ENCODE data around the gene RAPGEF6. TPM values are rescaled to one million over a fixed set of nuclear protein-coding genes. Genes with fewer than 3 reads are reported as not detected.
"Not testable (repeated sequence)": the region's sequence is repeated elsewhere in the genome, so short reads cannot be mapped to it uniquely, and the experiment has no call there.

RAPGEF6 gene
- polyA plus RNA-seq, 4 donors: 13.5 to 18.5 (median 15.4) TPM

- no peak for DNase-seq (ENCODE audit: low read depth in 4 of 4, low spot score in 2 of 4)
These were observed 25.3 kb downstream of the RAPGEF6 start for GRCh38 chr5:131609774-131610173.

GRCh38 chr5:131608597-131608996, 26.4 kb downstream of the RAPGEF6 start:
- DNase-seq (ENCODE audit: low read depth in 4 of 4, low spot score in 2 of 4): no peak

DNA sequence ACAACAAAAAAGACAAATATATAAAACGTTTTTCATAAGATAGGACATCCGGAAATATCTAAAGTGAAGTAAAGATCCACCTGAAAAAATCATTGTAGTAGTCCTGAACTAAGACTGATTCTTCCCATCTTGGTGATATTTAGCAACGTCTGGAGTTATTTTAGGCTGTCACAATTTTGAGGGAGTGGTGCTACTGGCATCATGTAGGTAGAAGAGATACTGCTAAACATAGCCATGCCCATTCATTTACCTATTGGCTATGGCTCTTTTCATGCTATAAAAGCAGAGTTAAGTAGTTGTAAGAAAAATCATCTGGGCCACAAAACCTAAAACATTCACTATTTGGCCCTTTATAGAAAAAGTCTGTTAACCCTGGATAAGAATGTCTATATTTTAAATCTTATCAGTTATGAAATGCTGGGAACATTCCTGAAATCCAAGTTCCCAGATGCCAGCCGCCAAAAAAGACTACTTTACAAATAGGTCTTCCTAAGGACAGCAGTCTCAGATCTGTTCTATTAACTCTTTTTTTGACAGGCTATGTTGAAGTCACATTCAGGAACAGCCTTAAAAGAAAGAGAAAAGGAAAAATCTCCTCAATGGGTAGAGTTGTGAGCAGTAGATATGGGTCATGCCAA, 27.0 kb downstream of the RAPGEF6 start:
- no peak for DNase-seq (ENCODE audit: low read depth in 4 of 4, low spot score in 2 of 4)

DNA sequence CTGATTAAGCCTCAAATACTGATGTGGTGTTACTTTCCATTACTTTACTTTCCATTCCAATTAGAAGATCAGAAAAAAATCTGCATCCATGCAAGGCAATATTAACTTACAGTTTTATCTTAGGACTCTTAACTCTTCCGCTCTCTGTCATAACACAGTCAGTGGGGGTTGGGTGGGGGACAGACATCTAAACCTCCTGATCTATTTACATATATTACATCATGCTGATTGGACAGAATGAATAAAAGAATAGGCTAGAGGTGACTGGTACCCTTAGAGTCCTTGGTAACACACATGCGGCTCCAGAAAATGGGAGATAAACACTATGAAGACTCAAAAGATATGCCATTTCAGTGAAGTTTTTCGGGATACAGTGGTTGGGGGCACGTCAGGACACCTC, 27.6 kb downstream of the RAPGEF6 start:
- DNase-seq (ENCODE audit: low read depth in 4 of 4, low spot score in 2 of 4): no peak

GRCh38 chr5:131605086-131605485, 29.9 kb downstream of the RAPGEF6 start:
- DNase-seq (ENCODE audit: low read depth in 4 of 4, low spot score in 2 of 4): no peak

GRCh38 chr5:131595088-131596033, 39.7 kb downstream of the RAPGEF6 start:
- no peak for DNase-seq (ENCODE audit: low read depth in 4 of 4, low spot score in 2 of 4)

DNA sequence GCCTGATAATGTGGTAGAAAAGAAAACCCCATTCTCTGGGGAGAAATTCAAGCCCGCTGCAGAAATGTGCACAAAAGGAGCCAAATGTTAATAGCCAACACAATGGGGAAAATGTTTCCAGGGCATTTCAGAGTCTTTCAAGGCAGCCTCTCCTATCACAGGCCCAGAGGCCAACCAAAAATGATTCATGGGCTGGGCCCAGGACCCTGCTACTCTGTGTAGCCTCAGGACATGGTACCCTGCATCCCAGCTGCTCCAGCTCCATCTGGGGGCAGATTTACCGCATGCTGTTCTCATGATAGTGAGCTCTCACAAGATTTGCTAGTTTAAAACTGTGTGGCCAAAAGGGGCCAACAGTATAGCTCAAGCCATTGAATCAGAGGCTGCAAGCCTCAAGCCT, 41.1 kb downstream of the RAPGEF6 start:
- DNase-seq (ENCODE audit: low read depth in 4 of 4, low spot score in 2 of 4): no peak

DNA sequence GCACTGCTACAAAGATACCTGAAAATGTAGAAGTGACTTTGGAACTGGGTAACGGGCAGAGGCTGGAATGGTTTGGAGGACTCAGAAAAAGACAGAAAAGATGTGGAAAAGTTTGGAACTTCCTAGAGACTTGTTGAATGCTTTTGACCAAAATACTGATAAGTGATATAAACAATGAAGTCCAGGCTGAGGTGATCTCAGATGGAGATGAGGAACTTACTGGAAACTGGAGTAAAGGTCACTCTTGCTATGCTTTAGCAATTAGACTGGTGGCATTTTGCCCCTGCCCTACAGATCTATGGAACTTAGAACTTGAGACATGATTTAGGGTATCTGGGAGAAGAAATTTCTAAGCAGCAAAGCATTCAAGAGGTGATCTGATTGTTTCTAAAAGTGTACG, 41.6 kb downstream of the RAPGEF6 start:
- not testable (repeated sequence) for DNase-seq (ENCODE audit: low read depth in 4 of 4, low spot score in 2 of 4)

DNA sequence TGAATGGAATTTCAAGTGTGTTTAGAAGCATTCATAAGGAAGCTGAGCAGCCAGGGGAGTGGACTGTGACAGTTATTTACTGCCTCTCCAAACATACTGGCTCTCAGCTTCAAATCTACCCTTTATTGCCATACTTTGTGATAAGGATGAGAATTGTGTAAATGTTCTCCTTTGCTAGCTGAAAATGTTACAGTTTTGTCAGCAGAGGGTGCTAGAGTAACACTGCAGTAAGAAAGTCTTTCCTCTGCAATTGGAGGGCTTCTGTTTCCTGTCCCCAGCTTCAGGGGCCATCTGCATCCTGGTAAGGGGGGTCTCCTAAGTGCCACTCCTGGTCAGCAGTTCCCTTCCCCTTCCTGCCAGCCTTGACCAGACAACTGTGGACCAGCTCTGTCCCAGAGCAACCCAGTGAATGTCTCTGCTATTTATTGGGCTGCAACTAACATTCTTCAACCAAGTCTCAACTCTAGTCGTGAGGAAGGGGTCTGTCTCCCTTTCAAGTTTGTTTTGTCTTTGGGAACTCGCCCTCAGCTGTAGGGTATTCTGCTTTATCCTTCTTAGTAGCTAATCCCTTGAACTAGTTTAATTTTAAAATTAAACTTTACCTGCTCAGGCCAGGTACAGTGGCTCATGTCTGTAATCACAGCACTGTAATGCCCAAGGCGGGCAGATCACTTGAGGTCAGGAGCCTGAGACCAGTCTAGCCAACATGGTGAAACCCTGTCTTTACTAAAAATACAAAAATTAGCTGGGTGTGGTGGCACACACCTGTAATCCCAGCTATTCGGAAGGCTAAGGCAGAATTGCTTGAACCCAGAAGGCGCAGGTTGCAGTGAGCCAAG, 45.3 kb downstream of the RAPGEF6 start:
- peak; percentile 16 to 28 (median 20) for DNase-seq (ENCODE audit: low read depth in 4 of 4, low spot score in 2 of 4)

GRCh38 chr5:131587541-131587940, 47.5 kb downstream of the RAPGEF6 start:
- no peak for DNase-seq (ENCODE audit: low read depth in 4 of 4, low spot score in 2 of 4)

GRCh38 chr5:131581702-131582101, 53.3 kb downstream of the RAPGEF6 start:
- no peak for DNase-seq (ENCODE audit: low read depth in 4 of 4, low spot score in 2 of 4)

DNA sequence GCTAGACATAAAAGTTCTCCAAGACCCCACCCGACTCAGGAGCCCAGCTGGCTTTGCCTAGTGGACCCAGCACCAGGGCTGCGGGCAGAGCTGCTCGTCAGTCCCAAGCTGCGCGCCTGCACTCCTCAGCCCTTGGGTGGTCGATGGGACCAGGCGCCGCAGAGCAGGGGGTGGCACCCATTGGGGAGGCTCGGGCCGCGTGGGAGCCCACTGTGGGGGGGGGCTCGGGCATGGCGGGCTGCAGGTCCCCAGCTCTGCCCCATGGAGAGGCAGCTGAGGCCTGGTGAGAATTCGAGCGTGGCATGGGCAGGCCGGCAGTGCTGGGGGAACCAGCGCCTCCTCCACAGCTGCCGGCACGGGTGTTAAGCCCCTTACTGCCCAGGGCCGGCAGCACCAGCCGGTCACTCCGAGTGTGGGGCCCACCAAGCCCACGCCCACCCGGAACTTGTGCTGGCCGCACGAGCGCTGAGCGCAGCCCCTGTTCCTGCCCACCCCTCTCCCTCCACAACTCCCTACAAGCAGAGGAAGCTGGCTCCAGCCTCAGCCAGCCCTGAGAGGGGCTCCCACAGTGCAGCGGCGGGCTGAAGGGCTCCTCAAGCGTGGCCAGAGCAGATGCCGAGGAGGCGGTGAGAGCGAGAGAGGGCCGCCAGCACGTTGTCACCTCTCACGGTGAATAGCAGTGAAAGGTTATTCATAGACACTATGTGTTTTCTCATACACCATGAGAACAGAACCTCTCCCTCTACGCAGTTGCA, 54.9 kb downstream of the RAPGEF6 start:
- no peak for DNase-seq (ENCODE audit: low read depth in 4 of 4, low spot score in 2 of 4)

GRCh38 chr5:131575660-131576227, 59.3 kb downstream of the RAPGEF6 start:
- no peak for DNase-seq (ENCODE audit: low read depth in 4 of 4, low spot score in 2 of 4)

- no peak for DNase-seq (ENCODE audit: low read depth in 4 of 4, low spot score in 2 of 4)
These were observed 63.3 kb downstream of the RAPGEF6 start for GRCh38 chr5:131571669-131572168.

DNA sequence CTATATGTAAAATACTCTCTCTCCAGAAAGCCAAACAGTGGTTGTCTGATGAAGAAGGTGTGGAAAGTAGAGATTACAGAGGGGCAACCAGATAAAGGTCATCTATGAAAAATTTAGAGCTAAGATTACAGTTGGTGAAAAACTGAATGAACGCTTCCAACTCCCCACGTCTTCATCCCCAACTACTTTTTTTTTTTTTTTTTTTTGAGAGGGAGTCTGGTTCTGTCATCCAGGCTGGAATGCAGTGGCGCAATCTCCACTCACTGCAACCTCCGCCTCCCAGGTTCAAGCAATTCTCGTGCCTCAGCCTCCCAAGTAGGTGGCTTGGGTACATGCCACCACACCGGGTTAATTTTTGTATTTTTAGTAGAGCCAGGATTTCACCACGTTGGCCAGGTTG, 64.3 kb downstream of the RAPGEF6 start:
- DNase-seq (ENCODE audit: low read depth in 4 of 4, low spot score in 2 of 4): no peak

DNA sequence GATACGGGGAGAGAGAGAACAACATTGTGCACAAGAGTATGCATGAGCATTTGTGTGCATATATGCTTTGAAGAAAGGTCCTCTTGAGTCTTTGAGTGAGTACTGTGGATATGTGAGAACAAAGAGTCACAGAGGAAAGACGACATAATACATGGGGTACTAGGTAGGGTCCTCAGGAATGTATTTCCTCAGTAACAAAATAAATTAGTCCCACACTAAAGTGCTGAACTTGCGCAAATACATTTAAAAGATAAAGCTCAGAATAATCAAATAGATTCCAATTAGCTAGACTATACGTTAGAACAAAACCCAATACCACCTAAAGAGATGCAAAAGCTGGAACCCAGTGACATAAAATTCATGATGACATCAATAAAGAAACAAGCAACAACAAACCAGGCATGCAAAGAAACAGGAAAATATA, 70.8 kb downstream of the RAPGEF6 start:
- DNase-seq (ENCODE audit: low read depth in 4 of 4, low spot score in 2 of 4): no peak

DNA sequence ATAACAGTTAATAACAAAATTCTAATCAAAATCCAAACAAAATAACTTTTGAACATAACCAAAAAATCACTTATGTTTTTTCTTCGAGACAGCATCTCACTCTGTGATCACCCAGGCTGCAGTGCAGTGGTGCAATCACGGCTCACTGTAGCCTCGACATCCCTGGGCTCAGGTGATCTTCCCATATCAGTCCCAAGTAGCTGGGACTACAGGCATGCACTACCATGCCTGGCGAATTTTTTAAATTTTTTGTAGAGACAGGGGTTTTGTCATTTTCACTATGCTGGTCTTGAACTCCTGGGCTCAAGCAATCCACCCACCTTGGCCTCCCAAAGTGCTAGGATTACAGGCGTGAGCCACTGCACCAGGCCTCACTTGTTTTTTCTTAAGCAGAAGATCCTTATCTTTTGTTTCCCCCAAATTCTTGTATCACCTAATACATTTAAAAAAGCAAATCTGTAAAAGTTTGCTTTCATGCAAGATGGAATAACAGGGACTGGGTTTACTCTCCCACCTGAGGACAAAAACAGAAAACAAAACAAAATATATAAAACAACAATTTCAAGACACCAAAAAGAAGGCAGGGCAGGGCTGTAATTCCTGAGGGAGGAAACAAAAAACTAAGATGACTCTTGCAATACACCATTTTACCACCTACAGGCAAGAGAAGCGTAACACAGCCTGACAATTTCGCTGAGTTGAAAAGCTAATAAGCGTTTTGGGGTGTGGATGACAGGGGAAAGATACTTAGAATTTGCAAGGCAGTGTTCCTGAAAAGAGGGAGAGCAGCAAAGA, 71.4 kb downstream of the RAPGEF6 start:
- DNase-seq (ENCODE audit: low read depth in 4 of 4, low spot score in 2 of 4): no peak

- DNase-seq (ENCODE audit: low read depth in 4 of 4, low spot score in 2 of 4): no peak
These were observed 84.4 kb downstream of the RAPGEF6 start for GRCh38 chr5:131550606-131551005.

DNA sequence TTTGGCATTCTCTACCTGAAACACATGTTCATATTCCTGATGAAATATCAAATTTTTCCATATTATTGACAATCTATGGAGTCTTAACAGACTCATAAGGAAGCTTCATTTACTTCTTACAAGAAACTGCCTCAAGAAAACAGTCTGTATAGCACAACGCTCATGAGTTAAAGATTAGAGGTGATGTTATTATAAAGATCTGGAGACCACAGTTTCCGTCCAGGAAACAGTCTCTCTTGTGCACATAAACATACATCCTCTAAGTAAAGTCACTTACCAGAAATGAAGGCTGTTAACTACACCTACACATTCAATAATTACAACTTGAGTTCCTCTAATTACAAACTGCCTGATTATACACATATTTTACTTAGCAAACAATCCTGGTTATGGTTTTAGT, 86.9 kb downstream of the RAPGEF6 start:
- no peak for DNase-seq (ENCODE audit: low read depth in 4 of 4, low spot score in 2 of 4)
